GM19328 (cell line): ENCODE results near the gene CATSPERD.
"Not testable (repeated sequence)": the region's sequence is repeated elsewhere in the genome, so short reads cannot be mapped to it uniquely, and the experiment has no call there.

ENCODE experiments used
- ATAC-seq: cut with Tn5 transposase; IDR thresholded peaks from one replicate; pipeline ENCODE4 v1.9.1; 2021; ENCODE audit warnings: mild to moderate bottlenecking, moderate library complexity; ENCODE audit not compliant: unreplicated experiment

Gene CATSPERD

DNA sequence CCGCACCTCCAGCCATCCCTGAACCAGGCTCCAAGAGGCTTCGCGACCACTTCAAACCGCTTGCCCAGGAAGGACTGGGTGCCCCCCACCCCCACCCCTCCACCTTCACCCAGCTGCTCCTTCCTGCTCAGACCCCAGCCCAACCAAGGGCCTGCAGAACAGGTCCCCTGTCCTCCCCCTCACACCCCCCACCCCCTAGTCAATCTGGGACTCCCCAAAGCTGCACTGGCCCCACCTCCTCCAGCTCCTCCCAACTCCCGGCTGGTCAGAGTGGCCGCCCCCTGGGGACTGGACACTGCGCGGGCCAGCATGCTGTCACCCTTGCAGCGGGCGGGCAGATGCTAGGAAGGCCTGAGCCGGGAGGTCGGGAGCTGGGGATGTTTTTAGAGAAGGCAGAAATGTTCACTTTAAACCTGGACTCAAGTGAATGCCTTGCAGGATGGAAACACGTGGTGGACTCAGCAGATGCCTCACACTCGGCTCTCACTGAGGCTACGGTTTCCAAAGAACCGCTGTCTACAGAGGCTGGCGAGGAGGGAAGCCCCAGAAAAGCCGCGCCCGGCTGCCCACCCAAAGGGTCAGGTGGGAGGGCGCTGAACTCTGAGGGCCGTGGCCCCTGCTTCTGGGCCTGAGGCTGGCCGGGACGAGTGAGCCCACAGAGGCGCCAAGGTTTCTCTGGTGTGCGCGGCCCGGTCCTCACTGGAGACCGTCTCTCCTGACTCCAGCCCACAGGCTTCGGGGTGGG is 22.4 kb upstream of the CATSPERD start:
- no peak for ATAC-seq

DNA sequence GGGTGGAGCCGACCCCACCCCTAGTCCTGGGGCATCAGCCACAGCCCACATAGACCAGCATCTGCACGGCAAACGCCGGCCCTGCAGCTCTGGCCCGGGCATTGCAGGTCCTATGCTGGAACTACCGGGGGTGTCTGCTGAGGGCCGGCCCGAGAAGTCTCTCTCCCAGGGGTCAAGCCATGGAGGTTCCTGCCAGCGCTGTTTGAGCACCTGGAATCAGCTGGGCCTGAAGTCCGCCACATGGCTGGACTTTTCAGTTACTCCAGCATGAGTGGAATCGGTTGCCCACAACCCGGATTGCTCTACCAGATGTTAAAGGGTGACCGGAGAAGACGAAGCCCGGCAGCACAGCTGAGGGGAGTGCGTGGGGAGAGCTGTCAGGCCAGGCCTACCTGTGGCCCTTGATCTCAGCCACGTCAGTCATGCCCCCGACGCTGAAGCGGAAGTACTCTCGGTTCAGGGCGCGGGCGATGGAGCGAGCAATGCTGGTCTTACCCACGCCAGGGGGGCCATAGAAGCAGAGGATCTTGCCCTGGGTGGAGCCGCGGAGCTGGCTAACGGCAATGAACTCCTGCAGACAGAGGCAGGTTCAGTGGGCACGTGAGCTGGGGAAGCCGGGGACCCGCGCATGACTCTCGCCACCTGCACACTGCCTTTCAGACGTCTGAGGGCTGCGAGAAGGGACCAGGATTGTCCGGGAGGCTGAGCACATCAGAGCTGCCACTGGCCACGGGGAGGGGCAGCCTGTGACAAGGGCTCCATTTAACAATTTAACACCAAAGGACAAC is 21.6 kb upstream of the CATSPERD start:
- no peak for ATAC-seq

GRCh38 chr19:5700455-5701092 is 19.9 kb upstream of the CATSPERD start:
- no peak for ATAC-seq

DNA sequence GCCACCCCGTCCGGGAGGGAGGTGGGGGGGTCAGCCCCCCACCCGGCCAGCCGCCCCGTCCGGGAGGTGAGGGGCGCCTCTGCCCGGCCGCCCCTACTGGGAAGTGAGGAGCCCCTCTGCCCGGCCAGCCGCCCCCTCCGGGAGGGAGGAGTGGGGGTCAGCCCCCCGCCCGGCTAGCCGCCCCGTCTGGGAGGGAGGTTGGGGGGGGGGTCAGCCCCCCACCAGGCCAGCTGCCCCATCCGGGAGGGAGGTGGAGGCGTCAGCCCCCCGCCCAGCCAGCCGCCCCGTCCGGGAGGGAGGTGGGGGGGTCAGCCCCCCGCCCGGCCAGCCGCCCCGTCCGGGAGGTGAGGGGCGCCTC is 18.4 kb upstream of the CATSPERD start:
- ATAC-seq = not testable (repeated sequence)

DNA sequence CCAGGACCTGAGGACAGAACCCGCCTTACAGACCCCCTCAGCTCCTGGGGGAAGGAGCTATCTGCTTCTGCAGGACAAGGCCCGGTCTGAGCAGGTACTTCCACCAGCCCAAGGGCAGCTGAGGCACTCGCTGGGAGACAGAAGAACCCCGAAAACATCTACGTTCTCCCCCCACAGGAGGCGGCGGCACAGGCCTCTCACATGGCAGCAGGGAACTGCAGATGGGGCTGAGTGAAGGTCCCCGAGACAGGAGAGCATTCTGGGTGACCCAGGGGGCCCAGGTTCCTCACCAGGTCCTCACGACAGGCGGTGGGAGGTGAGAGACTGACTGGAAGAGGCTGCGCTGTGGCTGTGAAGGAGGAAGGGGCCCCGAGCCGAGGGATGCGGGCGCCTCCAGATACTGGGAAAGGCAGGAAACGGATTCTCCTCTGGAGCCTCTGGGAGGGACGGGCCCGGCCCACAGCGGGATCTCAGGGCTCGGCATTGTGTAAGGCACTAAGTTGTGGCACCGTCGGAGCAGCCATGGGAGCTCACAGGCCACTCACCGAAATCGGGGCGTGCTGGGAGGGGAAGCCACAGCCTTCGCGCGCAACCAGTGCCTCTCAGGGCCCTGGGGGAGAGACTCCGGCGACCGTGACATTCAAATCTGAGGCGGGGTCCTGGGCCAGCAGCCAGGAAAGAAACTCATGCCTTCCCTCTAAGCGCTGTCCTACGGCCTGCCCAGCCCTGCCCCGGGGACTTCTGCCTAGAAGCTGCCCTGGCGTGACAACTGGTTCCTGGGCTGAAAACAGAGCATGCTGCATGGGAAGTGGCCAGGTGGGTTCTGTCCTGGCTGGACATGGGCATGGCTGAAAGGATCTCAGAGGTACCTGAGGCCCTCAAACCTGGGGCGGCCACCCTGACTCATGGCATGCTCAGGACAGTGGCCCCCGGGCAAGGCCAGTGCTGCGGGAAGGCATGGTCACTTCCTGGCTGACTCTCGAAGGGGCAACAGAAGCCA is 16.3 kb upstream of the CATSPERD start:
- ATAC-seq = no peak

GRCh38 chr19:5705552-5705951 is 14.9 kb upstream of the CATSPERD start:
- ATAC-seq = no peak

- ATAC-seq = no peak
These were observed 13.4 kb upstream of the CATSPERD start for GRCh38 chr19:5706876-5707573.

- ATAC-seq = no peak
These were observed 12.6 kb upstream of the CATSPERD start for GRCh38 chr19:5707576-5708575.

DNA sequence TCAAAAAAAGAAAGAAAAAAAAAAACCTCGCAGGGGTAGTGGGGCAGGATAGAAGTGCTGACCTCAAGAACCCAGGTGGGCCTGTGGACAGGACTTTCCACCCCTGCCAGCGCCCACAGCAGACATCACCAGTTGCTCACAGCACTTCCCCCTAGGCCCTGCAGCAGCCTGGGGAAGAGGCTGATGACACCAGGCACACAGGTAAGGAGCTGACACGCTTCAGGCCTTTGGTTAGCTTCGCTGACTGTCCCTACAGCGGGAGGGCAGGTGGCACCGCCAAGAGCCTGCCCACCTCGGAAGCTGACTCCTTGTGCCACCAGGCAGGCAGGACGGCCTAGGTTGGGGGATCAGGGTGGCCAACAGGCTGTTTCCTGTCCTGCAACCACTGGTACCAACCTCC is 9.4 kb upstream of the CATSPERD start:
- ATAC-seq = no peak

DNA sequence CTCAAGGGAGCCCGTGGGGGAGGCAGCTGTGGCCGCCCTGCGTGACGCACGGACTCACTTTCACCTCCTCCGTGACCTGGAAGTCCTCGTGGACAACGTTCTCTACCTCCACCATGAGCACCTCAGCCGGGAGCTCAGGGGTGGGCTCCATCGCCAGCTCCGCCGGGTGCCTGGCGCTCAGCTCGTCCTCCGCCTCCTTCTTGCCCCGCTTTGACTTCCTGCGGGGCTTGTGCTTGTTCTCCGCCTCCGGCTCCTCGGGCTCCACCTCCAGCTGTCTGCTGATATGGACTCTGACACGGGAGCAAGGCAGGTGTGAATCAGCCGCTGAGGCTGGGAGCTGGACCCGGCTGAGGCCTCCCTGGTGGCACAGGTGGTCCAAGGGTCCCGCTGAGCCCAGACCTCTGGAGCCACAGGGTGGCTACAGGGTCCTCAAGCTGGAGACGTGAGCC is 8.7 kb upstream of the CATSPERD start:
- ATAC-seq = no peak

DNA sequence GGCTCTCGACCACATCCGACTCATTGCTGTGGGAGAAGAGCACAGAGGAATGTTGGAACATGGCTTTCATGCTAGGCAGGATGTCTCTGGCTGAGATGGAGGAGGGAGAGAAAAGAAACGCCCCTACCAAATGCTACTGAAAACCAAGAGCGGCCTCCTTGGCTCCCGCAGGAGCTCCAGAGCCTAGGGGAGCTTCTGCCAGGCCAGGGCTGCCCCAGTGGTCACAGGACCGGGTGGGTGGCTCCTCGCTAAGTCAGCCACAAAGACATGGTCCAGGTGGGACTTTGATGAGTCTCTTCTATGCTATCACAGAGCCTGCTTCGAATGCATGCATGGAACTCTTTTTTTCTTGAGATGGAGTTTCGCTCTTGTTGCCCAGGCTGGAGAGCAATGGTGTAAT is 7.2 kb upstream of the CATSPERD start:
- ATAC-seq = no peak

- ATAC-seq = no peak
These were observed 5.6 kb upstream of the CATSPERD start for GRCh38 chr19:5714816-5715215.

- ATAC-seq = no peak
These were observed 3.1 kb upstream of the CATSPERD start for GRCh38 chr19:5717215-5717935.

- ATAC-seq = no peak
These were observed 2.3 kb upstream of the CATSPERD start for GRCh38 chr19:5718037-5718578.

GRCh38 chr19:5718579-5719273 is 1.7 kb upstream of the CATSPERD start:
- no peak for ATAC-seq

- no peak for ATAC-seq
These were observed 1.0 kb upstream of the CATSPERD start for GRCh38 chr19:5719274-5719960.
